GM13977 (cell line): ENCODE results near the gene SNCAIP.

ENCODE experiments used
- DNase-seq: peaks from one replicate; pipeline ENCODE4 v3.0.0; 2012; ENCODE audit warnings: low spot score
- CTCF ChIP-seq: IDR thresholded peaks from 2 replicates; pipeline ENCODE4 v1.5.1; 2012; ENCODE audit warnings: mild to moderate bottlenecking, control low read depth; ENCODE audit not compliant: insufficient read depth; ENCODE audit errors: extremely low read depth, missing control alignments
- in situ Hi-C: fragments of 300-500 bp; cut with MboI; formaldehyde crosslinking; loops from one replicate; pipeline ENCODE4 v1.12.0; 2022; ENCODE audit warnings: low sequenced_read_pairs, low pct_unique_long_range_greater_than_20kb, mixed read lengths, inconsistent platforms; ENCODE audit not compliant: unreplicated experiment

Gene SNCAIP

GRCh38 chr5:122398016-122398415 is 86.0 kb downstream of the SNCAIP start:
- no peak for DNase-seq
- no peak for TF ChIP-seq CTCF
- in situ Hi-C loops = no loop called here

- in situ Hi-C loops = no loop called here
- no peak for DNase-seq
- TF ChIP-seq CTCF = no peak
These were observed 88.3 kb downstream of the SNCAIP start for GRCh38 chr5:122400341-122400740.

- no peak for TF ChIP-seq CTCF
- in situ Hi-C loops = no loop called here
- DNase-seq = no peak
These were observed 88.9 kb downstream of the SNCAIP start for GRCh38 chr5:122400938-122401337.

- in situ Hi-C loops = no loop called here
- DNase-seq = no peak
- no peak for TF ChIP-seq CTCF
These were observed 90.1 kb downstream of the SNCAIP start for GRCh38 chr5:122401976-122402725.

GRCh38 chr5:122402955-122403685 is 91.1 kb downstream of the SNCAIP start:
- DNase-seq = no peak
- in situ Hi-C loops = no loop called here
- no peak for TF ChIP-seq CTCF

- in situ Hi-C loops = no loop called here
- no peak for TF ChIP-seq CTCF
- DNase-seq = no peak
These were observed 92.0 kb downstream of the SNCAIP start for GRCh38 chr5:122404018-122404417.
